HUES48 (cell line): ENCODE data around the gene CFAP410.
A peak's percentile ranks its signal among the peaks of the same experiment; 100 is the strongest.
"Not testable (repeated sequence)": the region's sequence is repeated elsewhere in the genome, so short reads cannot be mapped to it uniquely, and the experiment has no call there.

Experiments used
- H3K27ac ChIP-seq: one replicate; pipeline ENCODE4 v1.7.0; 2013; ENCODE audit warnings: low read depth, low read length, inconsistent platforms
- H3K27me3 ChIP-seq: 2 replicates; pipeline ENCODE4 v1.6.1; 2013; ENCODE audit warnings: mild to moderate bottlenecking, low read length; ENCODE audit not compliant: control insufficient read depth, insufficient read depth
- H3K36me3 ChIP-seq: 2 replicates; pipeline ENCODE4 v1.6.1; 2013; ENCODE audit warnings: low read length; ENCODE audit not compliant: control insufficient read depth, insufficient read depth
- H3K4me1 ChIP-seq: 2 replicates; pipeline ENCODE4 v1.6.1; 2013; ENCODE audit warnings: mild to moderate bottlenecking, low read length; ENCODE audit not compliant: control insufficient read depth, insufficient read depth
- H3K4me3 ChIP-seq: 2 replicates; pipeline ENCODE4 v1.5.1; 2013; ENCODE audit warnings: mild to moderate bottlenecking, low read depth, low read length
- H3K9ac ChIP-seq: 2 replicates; pipeline ENCODE4 v1.6.1; 2013; ENCODE audit warnings: mild to moderate bottlenecking, low read depth, low read length, moderate library complexity
- H3K9me3 ChIP-seq: 2 replicates; pipeline ENCODE4 v1.6.1; 2013; ENCODE audit warnings: low read length; ENCODE audit not compliant: control insufficient read depth, insufficient read depth

The CFAP410 gene

GRCh38 chr21:44312089-44312488, 27.1 kb downstream of the CFAP410 start:
- Histone ChIP-seq H3K4me3 (no peak overlapping the region), H3K27ac (no peak overlapping the region), H3K36me3 (peaks cover 51% of the 10 kb centered on the region), H3K9ac (no peak overlapping the region), H3K27me3 (no peaks in the 10 kb centered on the region), H3K4me1 (no peaks in the 10 kb centered on the region), H3K9me3 (no peaks in the 10 kb centered on the region)

DNA sequence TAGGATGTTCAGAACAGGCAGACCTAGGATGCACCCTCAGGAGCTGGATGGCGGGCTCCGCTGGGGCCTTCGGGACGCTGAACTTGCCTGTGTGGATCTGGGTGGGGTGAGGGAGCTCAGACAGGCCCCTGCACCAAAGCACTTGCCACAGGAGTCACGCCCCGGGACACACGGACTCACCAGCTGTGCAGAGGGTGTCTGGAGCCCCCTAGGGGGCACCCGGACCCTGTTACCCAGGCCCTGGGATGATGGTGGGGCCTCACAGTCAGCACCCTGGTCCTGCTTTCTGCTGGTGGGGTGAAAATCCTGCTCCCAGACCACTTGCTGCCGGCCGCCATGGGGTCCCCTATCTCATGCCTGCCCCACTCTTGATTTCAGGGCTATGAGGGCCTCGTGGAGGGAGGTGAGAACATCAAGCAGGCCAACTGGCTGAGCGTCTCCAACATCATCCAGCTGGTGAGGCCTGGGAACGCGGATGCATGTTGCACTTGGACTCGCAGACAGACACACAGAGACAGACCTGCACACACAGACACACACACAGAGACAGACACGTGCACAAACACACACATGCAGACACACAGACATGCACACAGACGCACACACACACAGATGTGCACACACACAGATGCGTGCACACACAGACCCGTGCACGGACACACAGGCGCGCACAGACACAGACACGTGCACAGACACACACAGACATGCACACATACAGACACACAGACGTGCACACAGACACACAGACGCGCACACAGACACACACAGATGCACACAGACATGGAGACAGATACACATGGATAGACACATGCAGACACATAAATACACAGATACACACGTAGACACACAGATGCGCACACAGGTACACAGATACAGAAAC, 28.3 kb downstream of the CFAP410 start:
- Histone ChIP-seq H3K4me1 (no peaks in the 10 kb centered on the region), H3K9me3 (no peaks in the 10 kb centered on the region), H3K27me3 (no peaks in the 10 kb centered on the region), H3K9ac (no peak overlapping the region), H3K36me3 (peaks cover 45% of the 10 kb centered on the region), H3K4me3 (no peak overlapping the region), H3K27ac (no peak overlapping the region)

DNA sequence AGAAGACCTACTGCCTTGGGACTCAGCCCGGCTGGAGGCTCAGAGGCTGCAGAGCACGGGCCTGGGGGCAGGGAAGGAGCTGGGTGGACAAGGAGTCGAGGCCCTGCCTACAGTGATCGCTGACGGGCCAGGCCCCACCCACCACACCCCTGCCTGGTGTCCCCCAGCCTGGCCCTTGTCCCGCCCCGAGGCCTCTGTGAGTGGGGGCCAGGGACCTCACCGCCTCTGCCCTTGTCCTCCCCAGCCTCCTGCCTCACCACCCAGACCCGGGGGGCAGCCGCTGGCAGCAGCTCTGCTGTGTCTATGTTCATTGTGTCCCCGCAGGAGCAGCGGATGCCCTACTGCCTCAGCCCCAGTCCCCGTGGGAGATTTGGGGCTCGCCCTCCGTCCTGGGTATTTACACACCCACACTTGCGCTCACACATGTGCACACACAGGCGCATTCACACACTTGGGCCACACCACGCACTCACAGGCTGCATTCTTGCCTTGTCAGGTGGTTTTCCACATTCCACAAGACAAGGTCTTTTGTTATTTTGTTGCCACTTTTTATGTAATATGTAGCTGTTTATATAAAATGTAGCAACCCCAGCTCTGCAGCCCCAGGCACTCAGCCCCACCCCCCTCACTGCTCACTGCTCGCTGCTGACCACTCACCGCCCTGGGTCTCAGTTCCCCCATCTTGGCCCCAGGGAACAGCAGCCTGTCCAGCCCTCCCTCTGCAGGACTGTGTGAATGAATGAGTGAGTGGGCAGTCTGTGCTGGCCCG, 32.1 kb downstream of the CFAP410 start:
- no peaks in the 10 kb centered on the region for H3K9me3 ChIP-seq
- no peaks in the 10 kb centered on the region for H3K27me3 ChIP-seq
- no peak overlapping the region for H3K27ac ChIP-seq
- peaks cover 28% of the 10 kb centered on the region for H3K36me3 ChIP-seq
- H3K4me1 ChIP-seq: no peaks in the 10 kb centered on the region; the same call in 1 of the 2 replicates
- no peak overlapping the region for H3K4me3 ChIP-seq
- no peak overlapping the region; the same call in 1 of the 2 replicates for H3K9ac ChIP-seq

GRCh38 chr21:44305691-44306090, 33.5 kb downstream of the CFAP410 start:
- H3K9ac ChIP-seq: no peak overlapping the region
- no peaks in the 10 kb centered on the region; the same call in 1 of the 2 replicates for H3K4me1 ChIP-seq
- H3K27ac ChIP-seq: no peak overlapping the region
- no peaks in the 10 kb centered on the region for H3K9me3 ChIP-seq
- H3K4me3 ChIP-seq: no peak overlapping the region
- H3K27me3 ChIP-seq: no peaks in the 10 kb centered on the region
- peaks cover 14% of the 10 kb centered on the region for H3K36me3 ChIP-seq

- no peaks in the 10 kb centered on the region for H3K9me3 ChIP-seq
- no peaks in the 10 kb centered on the region for H3K27me3 ChIP-seq
- peaks cover 11% of the 10 kb centered on the region for H3K36me3 ChIP-seq
- H3K4me1 ChIP-seq: no peaks in the 10 kb centered on the region; the same call in 1 of the 2 replicates
- H3K4me3 ChIP-seq: no peak overlapping the region
- no peak overlapping the region for H3K9ac ChIP-seq
- H3K27ac ChIP-seq: no peak overlapping the region
Measured at GRCh38 chr21:44304877-44305293, 34.3 kb downstream of the CFAP410 start.

- peaks cover 3% of the 10 kb centered on the region; the same call in 1 of the 2 replicates for H3K4me1 ChIP-seq
- no peaks in the 10 kb centered on the region for H3K27me3 ChIP-seq
- H3K4me3 ChIP-seq: no peak overlapping the region
- H3K9me3 ChIP-seq: no peaks in the 10 kb centered on the region
- no peak overlapping the region for H3K9ac ChIP-seq
- H3K36me3 ChIP-seq: peaks cover 9% of the 10 kb centered on the region; the same call in 1 of the 2 replicates
- no peak overlapping the region for H3K27ac ChIP-seq
Measured at GRCh38 chr21:44304011-44304616, 35.1 kb downstream of the CFAP410 start.

DNA sequence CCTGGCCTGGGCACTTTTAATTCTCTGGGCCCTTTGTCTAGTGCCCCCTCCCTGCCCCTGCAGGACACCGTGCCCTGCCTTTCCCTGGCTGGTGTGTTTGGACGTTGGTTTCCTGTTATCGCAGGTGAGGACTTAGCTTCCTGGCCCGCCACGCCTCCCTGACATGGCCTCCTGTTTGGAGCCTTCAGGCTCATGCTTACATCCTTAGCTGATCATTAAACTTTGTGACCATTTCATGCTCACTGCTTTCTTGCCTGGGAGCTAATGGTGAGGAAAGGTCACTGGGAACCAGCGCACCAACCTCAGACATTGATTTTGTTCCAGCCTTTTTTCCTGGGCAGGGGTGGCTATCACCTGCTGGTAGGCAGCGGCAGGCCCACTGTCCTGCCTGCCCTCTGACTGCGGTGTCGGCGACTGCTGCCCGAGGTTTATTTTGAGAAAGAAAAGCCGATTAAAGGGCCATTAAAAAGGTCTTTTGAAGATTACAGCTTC, 35.7 kb downstream of the CFAP410 start:
- Histone ChIP-seq H3K9ac (no peak overlapping the region), H3K4me1 (peaks cover 5% of the 10 kb centered on the region; the same call in 1 of the 2 replicates), H3K36me3 (peaks cover 9% of the 10 kb centered on the region; the same call in 1 of the 2 replicates), H3K27ac (no peak overlapping the region), H3K27me3 (peaks cover 1% of the 10 kb centered on the region), H3K9me3 (no peaks in the 10 kb centered on the region), H3K4me3 (no peak overlapping the region)

GRCh38 chr21:44302573-44303401, 36.4 kb downstream of the CFAP410 start:
- not testable (repeated sequence) for H3K9me3 ChIP-seq, H3K36me3 ChIP-seq, H3K27me3 ChIP-seq, H3K9ac ChIP-seq, H3K4me3 ChIP-seq, H3K27ac ChIP-seq, H3K4me1 ChIP-seq

- peaks cover 5% of the 10 kb centered on the region; the same call in 1 of the 2 replicates for H3K4me1 ChIP-seq
- no peak overlapping the region for H3K27ac ChIP-seq
- H3K27me3 ChIP-seq: peaks cover 4% of the 10 kb centered on the region
- H3K9ac ChIP-seq: no peak overlapping the region
- H3K4me3 ChIP-seq: no peak overlapping the region
- H3K36me3 ChIP-seq: peaks cover 5% of the 10 kb centered on the region; the same call in 1 of the 2 replicates
- H3K9me3 ChIP-seq: no peaks in the 10 kb centered on the region
Measured at GRCh38 chr21:44301961-44302406, 37.2 kb downstream of the CFAP410 start.

DNA sequence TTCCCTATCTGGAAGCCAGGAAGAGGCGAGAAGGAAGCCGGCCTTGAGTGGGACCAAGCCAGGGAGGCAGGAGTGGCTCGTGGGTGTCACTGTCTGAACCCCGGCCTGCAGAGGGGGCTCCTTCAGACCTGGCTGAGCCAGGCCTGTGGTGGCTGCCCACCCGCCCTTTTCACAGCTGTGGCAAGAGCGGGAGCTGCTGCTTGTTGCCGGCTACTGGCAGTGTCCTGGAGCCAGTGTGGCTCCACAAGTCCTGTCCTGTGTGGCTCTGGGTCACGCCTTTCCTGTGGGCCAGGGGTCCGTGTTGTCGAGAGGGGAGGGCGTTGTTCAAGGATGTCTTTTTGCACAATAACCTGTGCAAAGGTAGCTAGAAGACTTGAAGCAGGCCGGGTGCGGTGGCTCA, 38.0 kb downstream of the CFAP410 start:
- no peak overlapping the region for H3K27ac ChIP-seq

More for the DNA sequence above, 38.0 kb downstream of the CFAP410 start:
- H3K4me1 ChIP-seq: peaks cover 5% of the 10 kb centered on the region; the same call in 1 of the 2 replicates
- no peaks in the 10 kb centered on the region for H3K9me3 ChIP-seq
- H3K9ac ChIP-seq: no peak overlapping the region
- H3K36me3 ChIP-seq: no peaks in the 10 kb centered on the region
- peaks cover 4% of the 10 kb centered on the region for H3K27me3 ChIP-seq
- H3K4me3 ChIP-seq: peak overlapping the region; percentile 71
